AG08395 (cell line): ENCODE measurements around the gene VAMP8.
"Not testable (repeated sequence)": the region's sequence is repeated elsewhere in the genome, so short reads cannot be mapped to it uniquely, and the experiment has no call there.

ENCODE experiments used
- DNase-seq: peaks from one replicate; pipeline ENCODE4 v3.0.0; 2012; ENCODE audit warnings: mixed read lengths, low spot score

VAMP8 gene

GRCh38 chr2:85598594-85599340 lies 21.4 kb downstream of the VAMP8 start:
- no peak for DNase-seq

- DNase-seq = no peak
These were observed 22.3 kb downstream of the VAMP8 start for GRCh38 chr2:85599468-85600234.

GRCh38 chr2:85600235-85600575 lies 22.8 kb downstream of the VAMP8 start:
- no peak for DNase-seq

- no peak for DNase-seq
These were observed 23.8 kb downstream of the VAMP8 start for GRCh38 chr2:85600951-85601770.

GRCh38 chr2:85601771-85602475 lies 24.5 kb downstream of the VAMP8 start:
- peak; percentile 52 for DNase-seq

- DNase-seq = peak; percentile 92
These were observed 25.3 kb downstream of the VAMP8 start, which contains the start of gene TMEM150A for GRCh38 chr2:85602476-85603234. Gene TMEM150A (minus strand): TSS chr2:85602698. CDS start chr2:85601948, 750 bp downstream.

GRCh38 chr2:85604133-85604444 lies 26.7 kb downstream of the VAMP8 start:
- DNase-seq = not testable (repeated sequence)

- DNase-seq = no peak
These were observed 27.4 kb downstream of the VAMP8 start for GRCh38 chr2:85604568-85605339.

GRCh38 chr2:85605406-85606115 lies 28.2 kb downstream of the VAMP8 start:
- peak; percentile 49 for DNase-seq

GRCh38 chr2:85606116-85606455 lies 28.7 kb downstream of the VAMP8 start:
- DNase-seq = no peak

- no peak for DNase-seq
These were observed 30.2 kb downstream of the VAMP8 start for GRCh38 chr2:85607268-85608215.

- no peak for DNase-seq
These were observed 33.9 kb downstream of the VAMP8 start for GRCh38 chr2:85611217-85611704.

GRCh38 chr2:85611705-85612587 lies 34.6 kb downstream of the VAMP8 start, which contains the start of gene C2orf68:
Gene C2orf68 (minus strand): TSS chr2:85612066. CDS start chr2:85611984, 82 bp downstream.
- peak; percentile 88 for DNase-seq

- no peak for DNase-seq
These were observed 36.5 kb downstream of the VAMP8 start for GRCh38 chr2:85613717-85614515.

- DNase-seq = not testable (repeated sequence)
These were observed 37.4 kb downstream of the VAMP8 start for GRCh38 chr2:85614757-85615156.

- no peak for DNase-seq
These were observed 38.0 kb downstream of the VAMP8 start for GRCh38 chr2:85615413-85615728.

- not testable (repeated sequence) for DNase-seq
These were observed 40.3 kb downstream of the VAMP8 start for GRCh38 chr2:85617723-85618122.
